ENCODE results near the gene IKZF1. TPM values are rescaled to one million over a fixed set of nuclear protein-coding genes. Genes with fewer than 3 reads are reported as not detected.

The IKZF1 gene
- total RNA-seq, 1 experiment from 2014 or later, result 0.57 TPM

DNA sequence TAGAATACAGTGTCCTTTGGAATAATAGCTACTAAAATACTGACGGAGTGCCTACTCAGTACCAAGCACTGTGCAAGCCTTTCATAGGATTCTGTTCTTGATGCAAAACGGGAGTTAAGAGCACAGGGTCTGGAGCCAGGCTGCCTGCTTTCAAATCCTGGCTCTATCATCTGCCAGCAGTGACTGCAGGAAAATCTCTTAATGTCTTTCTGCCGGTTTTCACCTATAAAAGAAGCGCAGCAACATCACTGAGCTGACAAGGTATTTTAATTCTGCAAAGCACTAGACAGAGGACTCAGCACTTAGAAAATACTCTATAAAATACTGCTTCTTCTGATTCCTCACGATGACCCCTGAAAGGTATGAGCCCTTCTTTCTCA, 145.0 kb downstream of the IKZF1 start:
- Histone ChIP-seq H3K4me3 (replicated peaks in 1 of 2; ENCODE audit: low read depth in 1 of 2, low read length in 2 of 2) (peak overlapping the region; percentile 74 to 75), H2AFZ (ENCODE audit: low read depth, low read length, poor library complexity, severe bottlenecking) (no peak overlapping the region), H3K4me2 (ENCODE audit: low read length) (peak overlapping the region; percentile 94), H3K27me3 (ENCODE audit: insufficient read depth, low read length) (peaks cover 1% of the 10 kb centered on the region; the same call in 1 of the 2 replicates), H3K9me3 (ENCODE audit: control insufficient read depth in 1 of 2, insufficient read depth in 1 of 2, low read depth in 1 of 2, low read length in 2 of 2) (no peaks in the 10 kb centered on the region), H3K27ac (ENCODE audit: low read depth, low read length) (peak overlapping the region; percentile 69), H3K36me3 (ENCODE audit: control insufficient read depth in 1 of 2, insufficient read depth in 2 of 2, low read length in 2 of 2) (peaks cover 0 to 18% of the 10 kb centered on the region in 2 experiments; a peak in 2 of 4 replicates), H3K79me2 (ENCODE audit: insufficient read depth, low read length) (no peaks in the 10 kb centered on the region), H3K9ac (ENCODE audit: low read length) (peak overlapping the region; percentile 79), H3K4me1 (ENCODE audit: control insufficient read depth in 1 of 2, insufficient read depth in 2 of 2, low read length in 2 of 2) (peaks cover 33 to 43% of the 10 kb centered on the region in 2 experiments), H4K20me1 (ENCODE audit: insufficient read depth) (peaks cover 17% of the 10 kb centered on the region; the same call in 1 of the 2 replicates), H3K9me2 (ENCODE audit: insufficient read depth) (no peaks in the 10 kb centered on the region)
- RAD21 ChIA-PET (ENCODE audit: low non-redundant PET in 1 of 2, low total read pairs in 2 of 2, uncharacterized antibody in 2 of 2, unreplicated experiment in 2 of 2), result interaction anchor here in 1 of 2 experiments (0.6 kb wide), 1 partner anchor 310 kb away, joined by 3 read pairs; no protein-coding TSS in a partner anchor
- CTCF ChIA-PET, result interaction anchor here (1.3 kb wide), 1 partner anchor 711 kb away, joined by 3 read pairs; no protein-coding TSS in a partner anchor
- POLR2A ChIA-PET, result no interaction called here
- TF ChIP-seq ELF1 (IDR thresholded peaks at IDR 0.05; ENCODE audit: borderline replicate concordance, low read depth) (no peak), EZH2phosphoT487 (IDR thresholded peaks at IDR 0.05; ENCODE audit: borderline replicate concordance) (no peak), CBX3 (IDR thresholded peaks at IDR 0.05; ENCODE audit: low read depth) (no peak), SP1 (IDR thresholded peaks at IDR 0.05; ENCODE audit: low read depth) (no peak), RAD21 (IDR thresholded peaks at IDR 0.05; ENCODE audit: low read depth) (no peak), POLR2AphosphoS5 (IDR thresholded peaks at IDR 0.05; ENCODE audit: low read depth, low read length) (no peak), EGR1 (IDR thresholded peaks at IDR 0.05; ENCODE audit: low read depth) (no peak), POLR2A (IDR thresholded peaks at IDR 0.05; ENCODE audit: borderline replicate concordance, extremely low read depth, insufficient read depth, insufficient read length) (no peak), SIN3A (IDR thresholded peaks at IDR 0.05; ENCODE audit: low read depth) (no peak), FOSL1 (IDR thresholded peaks at IDR 0.05; ENCODE audit: low read depth) (no peak), CEBPB (IDR thresholded peaks at IDR 0.05; ENCODE audit: low read depth) (no peak), YY1 (IDR thresholded peaks at IDR 0.05; ENCODE audit: extremely low read depth, insufficient replicate concordance, low read depth, low read length) (no peak), ATF3 (IDR thresholded peaks at IDR 0.05) (no peak)
- TF ChIP-seq, protein P1, sequence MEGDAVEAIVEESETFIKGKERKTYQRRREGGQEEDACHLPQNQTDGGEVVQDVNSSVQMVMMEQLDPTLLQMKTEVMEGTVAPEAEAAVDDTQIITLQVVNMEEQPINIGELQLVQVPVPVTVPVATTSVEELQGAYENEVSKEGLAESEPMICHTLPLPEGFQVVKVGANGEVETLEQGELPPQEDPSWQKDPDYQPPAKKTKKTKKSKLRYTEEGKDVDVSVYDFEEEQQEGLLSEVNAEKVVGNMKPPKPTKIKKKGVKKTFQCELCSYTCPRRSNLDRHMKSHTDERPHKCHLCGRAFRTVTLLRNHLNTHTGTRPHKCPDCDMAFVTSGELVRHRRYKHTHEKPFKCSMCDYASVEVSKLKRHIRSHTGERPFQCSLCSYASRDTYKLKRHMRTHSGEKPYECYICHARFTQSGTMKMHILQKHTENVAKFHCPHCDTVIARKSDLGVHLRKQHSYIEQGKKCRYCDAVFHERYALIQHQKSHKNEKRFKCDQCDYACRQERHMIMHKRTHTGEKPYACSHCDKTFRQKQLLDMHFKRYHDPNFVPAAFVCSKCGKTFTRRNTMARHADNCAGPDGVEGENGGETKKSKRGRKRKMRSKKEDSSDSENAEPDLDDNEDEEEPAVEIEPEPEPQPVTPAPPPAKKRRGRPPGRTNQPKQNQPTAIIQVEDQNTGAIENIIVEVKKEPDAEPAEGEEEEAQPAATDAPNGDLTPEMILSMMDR (IDR thresholded peaks at IDR 0.05 in 2 of 3, conservative IDR thresholded peaks at IDR 0.05 in 1 of 3; ENCODE audit: borderline replicate concordance in 1 of 3, insufficient read depth in 1 of 3, low read depth in 2 of 3, low read length in 2 of 3), result no peak
- TF ChIP-seq, protein P2, sequence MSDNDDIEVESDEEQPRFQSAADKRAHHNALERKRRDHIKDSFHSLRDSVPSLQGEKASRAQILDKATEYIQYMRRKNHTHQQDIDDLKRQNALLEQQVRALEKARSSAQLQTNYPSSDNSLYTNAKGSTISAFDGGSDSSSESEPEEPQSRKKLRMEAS (IDR thresholded peaks at IDR 0.05), result no peak
- TF ChIP-seq, protein P3, sequence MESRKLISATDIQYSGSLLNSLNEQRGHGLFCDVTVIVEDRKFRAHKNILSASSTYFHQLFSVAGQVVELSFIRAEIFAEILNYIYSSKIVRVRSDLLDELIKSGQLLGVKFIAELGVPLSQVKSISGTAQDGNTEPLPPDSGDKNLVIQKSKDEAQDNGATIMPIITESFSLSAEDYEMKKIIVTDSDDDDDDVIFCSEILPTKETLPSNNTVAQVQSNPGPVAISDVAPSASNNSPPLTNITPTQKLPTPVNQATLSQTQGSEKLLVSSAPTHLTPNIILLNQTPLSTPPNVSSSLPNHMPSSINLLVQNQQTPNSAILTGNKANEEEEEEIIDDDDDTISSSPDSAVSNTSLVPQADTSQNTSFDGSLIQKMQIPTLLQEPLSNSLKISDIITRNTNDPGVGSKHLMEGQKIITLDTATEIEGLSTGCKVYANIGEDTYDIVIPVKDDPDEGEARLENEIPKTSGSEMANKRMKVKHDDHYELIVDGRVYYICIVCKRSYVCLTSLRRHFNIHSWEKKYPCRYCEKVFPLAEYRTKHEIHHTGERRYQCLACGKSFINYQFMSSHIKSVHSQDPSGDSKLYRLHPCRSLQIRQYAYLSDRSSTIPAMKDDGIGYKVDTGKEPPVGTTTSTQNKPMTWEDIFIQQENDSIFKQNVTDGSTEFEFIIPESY (IDR thresholded peaks at IDR 0.05; ENCODE audit: extremely low read depth, insufficient replicate concordance, low read length), result no peak
- no peak for DNase-seq (ENCODE audit: low read depth, low spot score)
- intact Hi-C loops (cut with micrococcal nuclease), result loop anchor here (5.0 to 10.0 kb wide), 2 partner anchors 83 to 925 kb away; no protein-coding TSS in a partner anchor
- no TSS peak for BruUV-seq (replicated peaks)
- no peak for ATAC-seq
